Stimulated activated CD4-positive, alpha-beta T cell treated with anti-CD3 and anti-CD28 coated beads, Interleukin-2, amount 100 ng/mL, for 48 hours (primary cell): ENCODE results near the gene POU6F1.
"Not testable (repeated sequence)": the region's sequence is repeated elsewhere in the genome, so short reads cannot be mapped to it uniquely, and the experiment has no call there.

Experiments
- DNase-seq, 2 donors: peaks; one replicate each; pipeline ENCODE4 v3.0.0-alpha.2; 2020

Gene POU6F1, protein sequence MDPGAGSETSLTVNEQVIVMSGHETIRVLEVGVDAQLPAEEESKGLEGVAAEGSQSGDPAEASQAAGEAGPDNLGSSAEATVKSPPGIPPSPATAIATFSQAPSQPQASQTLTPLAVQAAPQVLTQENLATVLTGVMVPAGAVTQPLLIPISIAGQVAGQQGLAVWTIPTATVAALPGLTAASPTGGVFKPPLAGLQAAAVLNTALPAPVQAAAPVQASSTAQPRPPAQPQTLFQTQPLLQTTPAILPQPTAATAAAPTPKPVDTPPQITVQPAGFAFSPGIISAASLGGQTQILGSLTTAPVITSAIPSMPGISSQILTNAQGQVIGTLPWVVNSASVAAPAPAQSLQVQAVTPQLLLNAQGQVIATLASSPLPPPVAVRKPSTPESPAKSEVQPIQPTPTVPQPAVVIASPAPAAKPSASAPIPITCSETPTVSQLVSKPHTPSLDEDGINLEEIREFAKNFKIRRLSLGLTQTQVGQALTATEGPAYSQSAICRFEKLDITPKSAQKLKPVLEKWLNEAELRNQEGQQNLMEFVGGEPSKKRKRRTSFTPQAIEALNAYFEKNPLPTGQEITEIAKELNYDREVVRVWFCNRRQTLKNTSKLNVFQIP

DNA sequence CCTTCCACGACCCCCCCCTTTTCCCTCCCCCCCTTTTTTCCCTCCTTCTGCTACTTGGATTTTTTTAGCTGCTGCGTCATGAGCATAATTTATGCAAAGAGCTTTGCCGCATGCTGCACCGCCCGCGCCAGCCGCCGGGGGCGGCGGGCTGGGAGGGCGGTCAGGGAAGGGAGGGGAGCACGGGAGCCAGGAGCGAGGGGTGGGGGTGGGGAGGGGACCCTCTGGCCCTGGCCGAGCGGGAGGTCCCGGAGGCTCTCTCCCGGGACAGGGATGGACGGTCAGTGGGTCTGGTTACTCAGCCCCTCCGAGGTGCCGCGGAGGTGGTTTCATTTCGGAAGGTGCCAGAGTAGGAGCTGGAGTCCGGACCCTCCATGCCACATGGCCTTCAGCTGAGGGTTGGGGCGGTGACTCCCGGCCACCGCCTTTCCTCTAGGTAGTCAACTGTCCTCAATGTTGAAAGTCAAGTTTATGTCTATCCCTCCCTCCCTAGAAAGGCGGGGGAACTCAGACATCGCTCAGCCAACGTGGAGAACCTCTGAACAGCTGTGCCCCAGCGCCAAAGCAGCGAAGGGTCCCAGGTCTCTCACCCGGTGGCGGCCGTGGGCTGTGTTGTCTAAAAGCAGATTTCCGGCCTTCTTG is at the start of gene POU6F1:
Gene POU6F1, minus strand, starts transcription at position 95 of the 639 bp plus-strand sequence. CDS start 11,226 bp downstream, outside the sequence.
- DNase-seq = peak; percentile 47 to 51

DNA sequence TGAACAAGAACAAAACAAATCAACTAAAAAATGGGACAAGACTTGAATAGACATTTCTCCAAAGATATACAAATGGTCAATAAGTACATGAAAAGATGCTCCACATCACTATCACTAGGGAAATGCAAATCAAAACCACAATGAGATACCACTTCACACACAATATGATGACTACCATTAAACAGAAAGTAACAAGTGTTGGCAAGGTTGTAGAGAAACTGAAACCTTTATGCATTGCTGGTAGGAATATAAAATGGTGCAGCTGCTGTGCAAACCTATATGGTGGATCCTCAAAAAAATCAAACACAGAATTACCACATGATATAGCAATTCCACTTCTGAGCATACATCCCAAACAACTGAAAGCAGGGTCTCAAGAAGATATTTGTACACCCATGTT is 47.2 kb upstream of the POU6F1 start:
- DNase-seq = no peak

DNA sequence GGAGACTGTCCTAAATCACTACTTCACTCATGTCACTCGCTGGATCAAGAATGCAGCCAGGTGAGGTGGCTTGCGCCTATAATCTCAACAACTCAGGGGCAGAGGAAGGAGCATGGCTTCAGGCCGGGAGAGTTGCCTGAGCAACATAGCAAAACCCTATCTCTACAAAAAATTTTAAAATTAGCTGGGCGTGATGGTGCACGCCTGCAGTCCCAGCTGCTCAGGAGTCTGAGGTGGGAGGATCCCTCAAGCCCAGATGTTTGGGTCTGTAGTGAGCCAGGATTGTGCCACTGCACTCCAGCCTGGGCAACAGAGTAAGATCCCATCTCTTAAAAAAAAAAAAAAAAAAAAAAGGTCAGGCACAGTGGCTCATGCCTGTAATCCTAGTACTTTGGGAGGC is 46.4 kb upstream of the POU6F1 start:
- no peak for DNase-seq

DNA sequence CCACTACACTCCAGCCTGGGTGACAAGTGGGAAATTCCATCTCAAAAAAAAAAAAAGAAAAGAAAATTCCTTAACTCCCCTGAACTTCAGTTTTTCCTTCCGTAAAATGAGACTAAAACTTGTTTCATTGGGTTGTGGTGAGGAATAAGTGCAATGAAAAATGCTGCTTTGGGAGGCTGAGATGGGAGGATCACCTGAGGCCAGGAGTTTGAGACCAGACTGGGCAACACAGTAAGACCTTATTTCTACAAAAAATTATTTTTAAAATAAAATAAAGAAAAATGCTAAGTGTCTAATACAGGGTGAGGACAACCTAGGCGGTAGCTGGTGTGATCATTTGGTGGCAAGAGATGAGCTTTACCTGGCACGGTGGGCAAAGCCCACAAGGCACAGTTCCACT is 45.5 kb upstream of the POU6F1 start:
- DNase-seq = no peak

DNA sequence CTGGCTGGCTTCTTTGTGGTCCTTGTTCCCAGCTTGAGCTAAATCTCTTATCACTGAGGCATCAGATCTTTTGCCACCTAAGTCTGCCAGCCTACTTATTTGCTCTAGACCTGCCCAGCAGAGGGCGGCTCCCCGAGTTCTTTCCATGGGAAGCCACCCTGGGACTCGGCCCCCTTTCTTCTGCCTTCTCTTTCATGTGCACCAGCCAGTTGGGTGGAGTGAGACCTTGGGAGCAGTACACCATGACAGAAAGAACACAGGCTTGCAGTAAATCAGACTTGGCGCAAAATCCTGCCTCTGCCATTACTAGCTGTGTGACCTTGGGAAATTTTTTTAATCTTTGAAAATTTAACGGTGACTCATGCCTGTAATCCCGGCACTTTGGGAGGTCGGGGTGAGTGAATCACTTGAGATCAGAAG is 44.9 kb upstream of the POU6F1 start:
- DNase-seq = no peak

DNA sequence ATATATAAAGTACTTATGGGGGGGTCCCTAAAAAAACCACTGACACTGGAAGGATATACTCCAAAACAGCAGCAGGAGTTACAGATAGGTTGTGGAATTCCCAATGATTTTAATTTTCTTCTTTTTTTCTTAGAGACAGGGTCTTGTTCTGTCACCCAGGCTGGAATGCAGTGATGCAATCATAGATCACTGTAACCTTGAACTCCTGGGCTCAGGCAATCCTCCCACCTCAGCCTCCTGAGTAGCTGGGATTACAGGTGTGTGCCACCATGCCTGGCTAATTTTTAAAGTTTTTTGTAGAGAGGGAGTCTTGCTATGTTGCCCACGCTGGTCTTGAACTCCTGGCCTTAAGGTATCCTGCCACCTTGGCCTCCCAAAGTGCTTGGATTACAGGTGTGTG is 41.7 kb upstream of the POU6F1 start:
- DNase-seq = not testable (repeated sequence)

DNA sequence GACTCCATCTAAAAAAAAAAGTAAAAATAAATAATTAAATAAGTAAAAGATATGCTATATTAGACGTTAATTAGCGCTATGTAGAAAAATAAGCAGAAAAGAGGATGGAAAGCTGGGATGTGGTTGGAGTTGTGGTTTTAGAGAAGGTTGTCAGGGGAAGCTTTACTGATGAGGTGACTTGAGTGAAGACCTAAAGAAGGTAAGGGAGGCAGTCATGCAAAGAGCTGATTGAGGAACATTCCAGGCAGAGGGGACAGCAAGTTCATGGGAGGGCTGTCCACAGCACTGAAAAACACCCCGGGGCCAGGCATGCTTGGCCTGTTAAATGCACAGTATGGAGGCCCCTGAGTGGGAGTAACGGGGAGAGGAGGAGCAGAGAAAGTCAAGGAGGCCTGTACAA is 36.7 kb upstream of the POU6F1 start:
- DNase-seq = no peak

DNA sequence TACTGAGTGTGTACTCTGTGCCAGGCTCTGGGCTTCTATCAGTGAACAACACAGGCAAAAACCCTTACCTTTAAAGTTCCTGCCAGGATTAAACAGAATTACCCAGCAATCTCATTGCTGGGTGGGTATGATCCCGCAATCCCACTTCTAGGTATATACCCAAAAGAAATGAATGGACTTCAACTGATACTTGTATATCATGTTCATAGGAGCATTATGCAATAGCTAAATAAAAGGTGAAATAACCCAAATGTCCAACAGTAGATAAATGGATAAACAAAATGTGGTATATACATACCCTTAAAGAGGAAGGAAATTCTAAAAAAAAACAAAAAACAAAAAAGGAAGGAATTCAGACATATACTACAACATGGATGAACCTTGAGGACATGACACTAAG is 35.4 kb upstream of the POU6F1 start:
- no peak for DNase-seq

DNA sequence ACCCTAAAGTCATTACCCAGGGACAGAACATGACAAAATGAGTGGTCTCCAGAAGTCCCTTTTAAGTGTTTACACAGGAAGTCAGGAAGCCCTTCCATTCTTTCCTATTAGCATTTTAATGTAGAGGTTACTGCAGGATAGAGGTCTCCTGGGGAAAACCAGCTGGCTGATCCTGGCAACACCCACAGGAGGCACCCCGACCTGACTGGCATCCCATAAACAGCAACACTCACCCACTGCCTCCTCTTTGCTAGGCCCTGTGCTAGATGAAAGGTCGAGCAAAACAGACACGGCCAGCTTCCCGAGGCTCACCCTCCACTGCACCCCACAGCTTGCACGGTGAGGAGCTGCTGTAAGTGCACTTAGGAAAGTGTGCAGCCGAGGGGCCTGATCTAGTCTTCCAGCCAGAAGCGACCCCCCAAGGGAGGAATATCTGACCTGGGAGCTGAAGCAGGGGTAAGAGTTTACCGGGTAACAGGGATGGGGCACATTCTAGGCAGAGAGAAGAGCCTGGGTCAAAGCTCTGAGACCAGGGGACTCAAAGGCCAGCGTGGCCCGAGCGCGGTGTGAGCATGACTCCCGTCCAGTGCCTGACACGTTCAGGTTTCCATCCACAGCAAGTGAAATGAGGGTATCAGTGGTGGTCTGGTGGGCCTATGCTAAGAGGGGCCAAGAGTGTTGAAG is 29.8 kb upstream of the POU6F1 start:
- no peak for DNase-seq

DNA sequence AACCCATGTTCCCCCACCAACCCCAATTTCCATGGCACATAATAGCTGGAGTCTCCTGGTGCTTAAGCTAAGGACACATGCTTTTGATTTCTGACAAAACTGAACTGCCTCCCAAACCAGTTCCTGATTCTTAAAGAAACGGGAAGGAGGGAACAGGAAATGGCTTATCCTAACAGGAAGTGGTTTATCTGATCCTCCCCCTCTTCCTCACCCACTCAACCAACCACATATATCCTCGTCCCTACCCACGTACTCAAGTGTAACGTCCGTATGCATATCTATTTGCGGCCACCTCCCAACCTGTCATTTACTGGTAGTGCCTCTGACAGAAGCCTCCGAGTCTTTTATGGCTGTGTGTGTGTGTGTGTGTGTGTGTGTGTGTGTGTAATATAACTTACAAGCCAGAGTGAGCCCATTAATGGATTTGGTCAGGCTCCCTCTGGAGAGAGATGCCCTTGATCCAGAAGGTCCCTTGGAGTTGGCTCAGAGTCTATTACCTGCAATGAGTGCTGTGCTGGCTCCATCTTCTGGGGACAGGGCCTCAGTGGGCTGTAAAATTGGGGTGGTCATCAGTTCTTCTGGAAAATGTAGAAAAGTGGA is 28.5 kb upstream of the POU6F1 start:
- DNase-seq = peak in 1 of 2 donors; percentile 20

DNA sequence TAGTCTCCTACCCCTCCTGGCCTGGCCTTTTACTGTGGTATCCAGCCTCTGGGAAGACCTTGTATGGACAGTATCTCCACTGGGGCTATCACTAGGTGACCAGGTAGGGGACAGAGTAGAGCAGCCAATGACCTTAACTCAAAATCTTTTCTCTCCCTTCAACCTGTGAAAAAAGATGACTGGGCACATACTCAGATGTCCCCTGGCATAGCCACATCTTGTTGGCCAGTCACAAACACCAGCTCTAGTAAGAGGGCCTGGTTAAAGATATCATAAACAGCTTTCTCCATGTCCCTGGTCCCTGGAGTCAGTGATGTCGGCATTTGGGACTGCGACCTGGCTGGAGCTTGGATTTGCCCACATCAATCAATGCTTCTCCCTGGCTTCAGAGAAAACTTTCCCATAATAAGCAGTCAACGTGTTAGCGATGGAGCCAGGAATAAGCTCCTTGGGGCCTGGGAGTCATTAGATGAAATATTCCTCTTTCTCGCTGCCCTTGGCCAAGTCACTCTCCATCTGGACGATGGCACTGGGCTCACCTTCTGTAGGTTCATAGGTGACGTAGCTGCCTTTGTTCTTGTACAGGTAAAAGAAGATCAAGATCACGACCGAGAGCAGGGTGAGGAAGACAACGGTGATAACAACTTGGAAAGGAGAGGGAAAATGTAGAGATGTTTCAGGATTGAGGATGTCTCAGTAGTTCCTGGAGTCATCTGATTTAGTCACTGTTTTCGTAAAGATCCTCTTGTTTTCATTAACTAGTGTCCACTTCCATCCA is 27.8 kb upstream of the POU6F1 start:
- no peak for DNase-seq

DNA sequence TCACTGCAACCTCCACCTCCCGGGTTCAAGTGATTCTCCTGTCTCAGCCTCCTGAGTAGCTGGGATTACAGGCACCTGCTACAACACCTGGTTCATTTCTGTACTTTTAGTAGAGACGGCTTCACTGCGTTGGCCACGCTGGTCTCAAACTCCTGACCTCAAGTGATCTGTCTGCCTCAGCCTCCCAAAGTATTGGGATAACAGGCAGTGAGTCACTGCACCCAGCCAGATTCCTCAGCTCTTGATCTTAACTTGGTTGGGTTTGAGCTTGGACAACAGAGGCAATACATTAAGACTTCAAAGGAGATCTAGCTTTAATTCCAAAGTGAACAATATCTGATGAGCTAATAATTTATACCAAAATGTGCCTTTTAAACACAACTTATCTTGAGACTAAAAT is 26.4 kb upstream of the POU6F1 start:
- DNase-seq = no peak

DNA sequence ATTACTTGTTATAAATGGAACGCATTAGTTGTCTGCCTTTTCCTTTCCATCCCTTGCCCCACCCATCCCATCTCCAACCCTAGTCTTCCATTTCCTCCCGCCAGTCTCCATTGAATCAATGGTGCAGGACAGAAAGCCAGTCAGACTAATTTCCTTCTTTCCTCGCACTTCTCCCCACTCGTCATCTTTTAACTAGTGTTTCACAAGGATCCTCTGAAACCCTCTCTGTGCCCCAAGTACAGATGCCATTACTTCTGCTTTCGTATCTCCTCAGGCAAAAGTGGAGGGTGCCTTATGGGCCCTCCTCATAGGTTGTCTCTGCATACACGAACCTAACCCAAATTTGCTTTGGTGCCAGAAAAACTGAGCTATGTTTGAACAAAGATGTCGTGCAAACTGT is 25.0 kb upstream of the POU6F1 start:
- no peak for DNase-seq

DNA sequence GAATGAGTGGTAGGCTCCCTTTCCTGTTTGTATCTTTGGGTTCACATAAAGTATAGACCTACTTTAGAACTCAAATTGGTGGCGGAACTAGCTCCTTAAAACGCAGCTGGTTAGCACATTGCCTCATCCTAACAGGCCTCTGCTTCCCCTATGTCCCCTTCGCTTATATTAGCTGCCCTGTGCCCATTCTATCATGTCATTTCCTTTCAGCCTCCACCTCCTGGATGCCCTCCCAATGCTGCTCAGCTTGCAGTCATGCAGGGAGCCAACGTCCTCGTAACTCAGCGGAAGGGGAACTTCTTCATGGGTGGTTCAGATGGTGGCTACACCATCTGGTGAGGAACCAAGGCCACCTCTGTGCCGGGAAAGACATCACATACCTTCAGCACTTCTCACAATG is 24.3 kb upstream of the POU6F1 start:
- no peak for DNase-seq

DNA sequence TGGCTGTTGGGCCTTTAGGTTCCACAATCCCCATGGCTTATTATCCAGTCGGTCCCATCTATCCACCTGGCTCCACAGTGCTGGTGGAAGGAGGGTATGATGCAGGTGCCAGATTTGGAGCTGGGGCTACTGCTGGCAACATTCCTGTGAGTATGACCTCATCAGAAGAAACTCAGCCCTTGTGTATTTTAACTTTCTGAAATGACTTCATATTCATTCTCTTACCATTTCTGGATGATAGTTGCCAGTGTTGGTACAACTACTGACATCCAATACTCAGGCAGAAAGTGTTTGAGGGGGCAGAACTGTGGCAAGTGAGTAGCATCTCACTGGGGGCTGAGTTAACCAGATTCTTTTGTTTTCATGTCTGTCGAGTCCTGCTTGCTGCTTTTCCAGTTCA is 23.1 kb upstream of the POU6F1 start:
- DNase-seq = no peak

DNA sequence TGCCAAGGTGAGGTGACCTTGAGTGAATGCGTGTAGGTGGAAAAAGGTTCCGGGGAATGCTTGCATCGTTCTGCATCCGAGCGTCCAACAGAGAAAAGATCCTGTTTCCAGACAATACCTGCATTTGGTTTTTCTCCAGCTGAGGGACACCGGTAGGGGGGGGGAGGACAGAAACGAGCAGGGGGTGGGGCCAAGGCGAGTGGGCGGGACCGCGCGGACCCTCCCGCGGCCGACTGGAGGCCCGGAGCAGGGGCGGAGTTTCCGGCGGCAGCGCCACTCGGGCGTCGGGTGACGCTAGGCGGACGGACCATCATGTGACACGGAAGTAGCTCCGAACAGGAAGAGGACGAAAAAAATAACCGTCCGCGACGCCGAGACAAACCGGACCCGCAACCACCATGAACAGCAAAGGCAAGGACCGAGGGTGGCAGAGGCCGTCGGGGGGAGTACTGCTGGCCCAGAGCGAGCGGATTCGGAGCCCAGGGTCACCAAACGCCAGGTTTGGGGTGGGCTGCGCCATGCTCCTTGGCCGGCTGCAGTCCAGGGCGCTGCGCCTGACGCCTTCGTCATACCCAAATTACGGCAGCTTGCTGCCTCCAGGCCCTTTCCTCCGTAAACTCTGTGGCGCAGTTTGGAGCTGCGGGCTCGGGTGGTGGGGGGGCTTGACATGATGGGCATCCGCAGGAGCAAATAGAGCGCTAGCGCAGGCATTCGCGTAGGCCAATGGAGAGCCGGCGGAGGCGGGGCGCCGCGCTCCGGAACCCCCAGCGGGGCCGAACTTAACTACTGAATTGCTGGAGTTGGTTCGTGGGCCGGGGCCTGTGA is 20.9 kb upstream of the POU6F1 start, which contains the start of gene DAZAP2:
Gene DAZAP2, plus strand, starts transcription at position 317 of the 825 bp plus-strand sequence. Its CDS starts 82 bp downstream, at position 399.
- peak; percentile 89 to 92 for DNase-seq

DNA sequence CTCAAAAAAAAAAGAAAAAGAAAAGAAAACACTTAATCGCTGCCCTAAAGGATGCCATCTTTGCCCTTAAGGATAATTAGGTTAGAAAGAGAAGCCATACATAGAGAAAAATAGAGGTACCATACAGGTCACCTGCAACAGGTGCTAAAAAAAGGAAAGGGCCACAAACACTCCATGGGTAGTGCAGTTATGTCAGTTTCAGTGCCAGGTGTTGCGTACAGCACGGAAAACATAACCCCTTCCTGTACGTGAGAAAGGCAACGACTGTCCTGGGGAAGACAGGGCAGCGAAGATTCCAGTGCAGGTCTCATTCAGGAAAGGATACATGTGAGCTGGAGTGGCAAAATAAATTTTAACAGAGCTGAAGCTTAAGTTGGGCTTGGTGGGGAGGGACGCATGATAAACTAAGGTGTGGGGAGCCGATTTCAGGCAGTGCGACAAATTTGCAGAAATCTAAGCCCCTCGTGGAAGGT is 20.2 kb upstream of the POU6F1 start:
- DNase-seq = no peak

DNA sequence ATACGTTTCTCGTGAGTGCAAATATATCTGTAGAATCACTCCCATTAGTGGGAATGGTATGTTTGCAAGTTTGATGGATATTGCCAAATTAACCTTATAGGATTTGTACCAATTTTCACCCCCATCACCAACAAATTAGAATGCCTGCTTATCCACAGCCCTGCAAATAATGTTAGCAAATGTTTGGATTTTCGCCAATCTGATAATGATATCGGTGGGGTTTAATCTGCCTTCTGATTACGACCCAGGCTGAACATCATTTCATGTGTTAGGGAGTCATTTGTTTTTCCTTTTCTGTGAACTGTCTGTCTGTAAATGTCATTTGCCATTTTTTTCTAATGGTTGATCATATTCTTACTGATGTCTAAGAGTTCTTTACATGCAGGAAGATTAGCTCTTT is 16.7 kb upstream of the POU6F1 start:
- DNase-seq = no peak

DNA sequence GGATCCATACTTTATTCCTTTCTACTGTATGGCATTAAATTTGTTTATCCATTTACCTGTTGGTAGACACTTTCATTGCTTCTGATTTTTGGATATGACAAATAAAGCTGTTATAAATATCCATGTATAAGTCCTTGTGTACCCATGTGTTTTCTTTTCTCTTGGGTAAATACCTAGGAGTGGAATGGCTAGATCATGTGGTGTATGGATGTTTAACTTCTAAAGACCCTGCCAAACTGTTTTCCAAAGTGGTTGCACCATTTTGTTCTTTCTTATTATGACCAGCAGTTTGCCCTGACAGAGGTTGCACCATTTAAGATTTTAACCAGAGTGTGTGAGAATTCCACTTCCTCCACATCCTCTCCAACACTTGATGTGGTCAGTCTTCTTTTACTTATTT is 14.8 kb upstream of the POU6F1 start:
- no peak for DNase-seq

DNA sequence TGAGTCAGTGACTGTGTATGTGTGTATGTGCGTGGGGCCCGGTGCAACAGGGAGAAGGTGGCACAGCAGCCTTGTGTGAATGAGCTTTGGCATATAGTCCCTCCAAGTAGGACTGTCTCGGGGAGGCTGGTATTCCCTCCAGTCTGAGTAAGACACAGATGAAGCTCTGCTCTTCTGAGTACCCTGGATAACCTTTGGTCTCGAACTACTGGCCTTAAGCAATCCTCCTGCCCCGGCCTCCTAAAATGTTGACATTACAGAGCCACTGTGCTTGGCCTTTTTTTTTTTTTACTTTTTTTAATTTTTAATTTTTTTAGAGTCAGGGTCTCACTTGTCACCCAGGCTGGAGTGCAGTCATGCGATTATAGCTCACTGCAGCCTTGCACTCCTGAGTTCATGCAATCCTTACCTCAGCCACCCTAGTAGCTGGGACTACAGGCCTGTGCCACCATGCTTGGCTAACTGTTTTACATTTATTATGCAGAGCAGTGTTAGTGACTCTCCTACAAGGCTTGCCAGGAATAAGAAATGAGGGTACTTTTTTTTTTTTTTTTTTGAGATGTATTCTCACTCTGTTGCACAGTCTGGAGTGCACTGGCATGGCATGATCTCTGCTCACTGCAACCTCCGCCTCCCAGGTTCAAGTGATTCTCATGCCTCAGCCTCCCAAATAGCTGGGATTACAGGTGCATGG is 11.4 kb upstream of the POU6F1 start:
- no peak for DNase-seq
